Endodermal cell (in vitro differentiated cells): ENCODE data around the gene SLC2A5. TPM values are rescaled to one million over a fixed set of nuclear protein-coding genes. Genes with fewer than 3 reads are reported as not detected.

ENCODE experiments used
- DNase-seq: peaks from one replicate; pipeline ENCODE4 v3.0.0-alpha.2; 2017
- H3K27ac ChIP-seq: 2 replicates; pipeline ENCODE4 v1.5.1; 2013; ENCODE audit warnings: mild to moderate bottlenecking, low read depth, low read length, moderate library complexity
- H3K27me3 ChIP-seq: 2 replicates; pipeline ENCODE4 v1.6.1; 2013; ENCODE audit warnings: mild to moderate bottlenecking, low read length, moderate library complexity; ENCODE audit not compliant: insufficient read depth, control insufficient read depth, poor library complexity, severe bottlenecking
- H3K36me3 ChIP-seq: 2 replicates; pipeline ENCODE4 v1.7.0; 2013; ENCODE audit warnings: mild to moderate bottlenecking, low read length, moderate library complexity; ENCODE audit not compliant: control insufficient read depth, insufficient read depth
- H3K4me1 ChIP-seq: one replicate; pipeline ENCODE4 v1.7.0; 2013; ENCODE audit warnings: low read length; ENCODE audit not compliant: control insufficient read depth, insufficient read depth
- H3K4me3 ChIP-seq: 2 replicates; pipeline ENCODE4 v1.5.1; 2013; ENCODE audit warnings: mild to moderate bottlenecking, low read length, moderate library complexity
- H3K9ac ChIP-seq: 2 replicates; pipeline ENCODE4 v1.6.1; 2013; ENCODE audit warnings: mild to moderate bottlenecking, low read length, moderate library complexity; ENCODE audit not compliant: poor library complexity, severe bottlenecking; ENCODE audit errors: extremely low read depth
- H3K9me3 ChIP-seq: 2 replicates; pipeline ENCODE4 v1.6.1; 2013; ENCODE audit warnings: mild to moderate bottlenecking, low read length, moderate library complexity; ENCODE audit not compliant: control insufficient read depth
- H3K27ac Mint-ChIP-seq: 2 replicates; pipeline ENCODE4 v1.8.0; 2020; ENCODE audit warnings: mixed read lengths
- H3K27me3 Mint-ChIP-seq: 2 replicates; pipeline ENCODE4 v1.8.0; 2021; ENCODE audit warnings: mild to moderate bottlenecking, mixed read lengths; ENCODE audit not compliant: insufficient read depth
- H3K36me3 Mint-ChIP-seq: 2 replicates; pipeline ENCODE4 v1.8.0; 2020; ENCODE audit warnings: low read depth, mixed read lengths
- H3K4me1 Mint-ChIP-seq: 2 replicates; pipeline ENCODE4 v1.8.0; 2020; ENCODE audit warnings: mixed read lengths
- H3K4me3 Mint-ChIP-seq: 2 replicates; pipeline ENCODE4 v1.8.0; 2020; ENCODE audit warnings: mild to moderate bottlenecking, moderate library complexity, mixed read lengths
- H3K9me3 Mint-ChIP-seq: 2 replicates; pipeline ENCODE4 v1.8.0; 2020; ENCODE audit warnings: mild to moderate bottlenecking, mixed read lengths
- WGBS, 2 experiments: methylation state at CpG; one replicate each; pipeline versions ENCODE4 v1.1.5 to v1.1.7; 2013; ENCODE audit warnings: missing lambda C conversion rate in 2 of 2, mixed read lengths in 1 of 2; ENCODE audit not compliant: insufficient coverage in 1 of 2, insufficient read length in 1 of 2; 5-methylcytosine and 5-hydroxymethylcytosine counted together
- total RNA-seq, 2 donors: library from RNA; stranded (reverse); fragmentation: NEBNext Ultra II Directional in 1 of 2; extraction: Animal tissue kit (Norgen Biotek cat#: 25700) in 1 of 2; gene quantifications; 2 replicates in 1 of 2; 3 replicates in 1 of 2; pipeline ENCODE4 v1.2.1, GENCODE V29; 2021
- TF ChIP-seq, protein P1 (sequence below): fragments of 200-600 bp; sonication (generic); conservative IDR thresholded peaks from 2 replicates; pipeline ENCODE4 v1.5.0; 2021; ENCODE audit warnings: antibody characterized with exemption, mild to moderate bottlenecking

SLC2A5 gene
- total RNA-seq, 2 donors from 2014 or later, result not detected

GRCh38 chr1:8986814-8987190 is 82.6 kb downstream of the SLC2A5 start:
- H3K9me3 ChIP-seq, result no peaks in the 10 kb centered on the region
- Mint-ChIP-seq H3K27me3 (peaks cover under 1% of the 10 kb centered on the region), H3K4me3 (no peak overlapping the region), H3K36me3 (no peaks in the 10 kb centered on the region), H3K9me3 (no peaks in the 10 kb centered on the region), H3K4me1 (peaks cover 5% of the 10 kb centered on the region), H3K27ac (no peak overlapping the region)
- TF ChIP-seq, protein P1, sequence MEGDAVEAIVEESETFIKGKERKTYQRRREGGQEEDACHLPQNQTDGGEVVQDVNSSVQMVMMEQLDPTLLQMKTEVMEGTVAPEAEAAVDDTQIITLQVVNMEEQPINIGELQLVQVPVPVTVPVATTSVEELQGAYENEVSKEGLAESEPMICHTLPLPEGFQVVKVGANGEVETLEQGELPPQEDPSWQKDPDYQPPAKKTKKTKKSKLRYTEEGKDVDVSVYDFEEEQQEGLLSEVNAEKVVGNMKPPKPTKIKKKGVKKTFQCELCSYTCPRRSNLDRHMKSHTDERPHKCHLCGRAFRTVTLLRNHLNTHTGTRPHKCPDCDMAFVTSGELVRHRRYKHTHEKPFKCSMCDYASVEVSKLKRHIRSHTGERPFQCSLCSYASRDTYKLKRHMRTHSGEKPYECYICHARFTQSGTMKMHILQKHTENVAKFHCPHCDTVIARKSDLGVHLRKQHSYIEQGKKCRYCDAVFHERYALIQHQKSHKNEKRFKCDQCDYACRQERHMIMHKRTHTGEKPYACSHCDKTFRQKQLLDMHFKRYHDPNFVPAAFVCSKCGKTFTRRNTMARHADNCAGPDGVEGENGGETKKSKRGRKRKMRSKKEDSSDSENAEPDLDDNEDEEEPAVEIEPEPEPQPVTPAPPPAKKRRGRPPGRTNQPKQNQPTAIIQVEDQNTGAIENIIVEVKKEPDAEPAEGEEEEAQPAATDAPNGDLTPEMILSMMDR, result no peak
- H3K27me3 ChIP-seq, result no peaks in the 10 kb centered on the region
- no peaks in the 10 kb centered on the region for H3K4me1 ChIP-seq
- no peak for DNase-seq
- H3K27ac ChIP-seq, result no peak overlapping the region
- no peaks in the 10 kb centered on the region for H3K36me3 ChIP-seq
- no peak overlapping the region for H3K4me3 ChIP-seq
- no peak overlapping the region for H3K9ac ChIP-seq
- 93 to 98% methylated on average over 9 to 10 of the region's 10 CpGs for WGBS, 2 experiments

GRCh38 chr1:8985915-8986813 is 83.3 kb downstream of the SLC2A5 start:
- Histone ChIP-seq H3K27me3 (peaks cover under 1% of the 10 kb centered on the region), H3K36me3 (no peaks in the 10 kb centered on the region), H3K9ac (no peak overlapping the region), H3K4me3 (no peak overlapping the region), H3K27ac (no peak overlapping the region), H3K9me3 (no peaks in the 10 kb centered on the region), H3K4me1 (no peaks in the 10 kb centered on the region)
- no peaks in the 10 kb centered on the region for H3K36me3 Mint-ChIP-seq
- 91 to 96% methylated on average over 13 to 14 of the region's 14 CpGs for WGBS, 2 experiments
- no peak for DNase-seq
- TF ChIP-seq, protein P1, result no peak
- no peak overlapping the region for H3K27ac Mint-ChIP-seq
- H3K4me3 Mint-ChIP-seq, result no peak overlapping the region
- H3K9me3 Mint-ChIP-seq, result peaks cover under 1% of the 10 kb centered on the region
- H3K27me3 Mint-ChIP-seq, result no peaks in the 10 kb centered on the region
- H3K4me1 Mint-ChIP-seq, result peaks cover 5% of the 10 kb centered on the region

Other genes starting within 250 kb of the SLC2A5 start
- gene ENO1, start 190.9 kb downstream of the SLC2A5 start, total RNA-seq, result 1,000 to 10,000 TPM; 1,263 to 1,351 TPM
- not detected for gene CA6, start 123.8 kb downstream of the SLC2A5 start, total RNA-seq
- gene SLC2A7, start 43.2 kb downstream of the SLC2A5 start, total RNA-seq, result not detected
- 1 to 10 TPM; 2.3 to 5.0 TPM for gene GPR157, start 59.5 kb upstream of the SLC2A5 start, total RNA-seq
- 10 to 100 TPM; 21.5 to 34.4 TPM for gene H6PD, start 165.1 kb upstream of the SLC2A5 start, total RNA-seq
- gene SPSB1, start 223.3 kb upstream of the SLC2A5 start, total RNA-seq, result 10 to 100 TPM; 20.4 to 26.9 TPM